ENCODE results near the gene LRRC55.

Gene LRRC55

DNA sequence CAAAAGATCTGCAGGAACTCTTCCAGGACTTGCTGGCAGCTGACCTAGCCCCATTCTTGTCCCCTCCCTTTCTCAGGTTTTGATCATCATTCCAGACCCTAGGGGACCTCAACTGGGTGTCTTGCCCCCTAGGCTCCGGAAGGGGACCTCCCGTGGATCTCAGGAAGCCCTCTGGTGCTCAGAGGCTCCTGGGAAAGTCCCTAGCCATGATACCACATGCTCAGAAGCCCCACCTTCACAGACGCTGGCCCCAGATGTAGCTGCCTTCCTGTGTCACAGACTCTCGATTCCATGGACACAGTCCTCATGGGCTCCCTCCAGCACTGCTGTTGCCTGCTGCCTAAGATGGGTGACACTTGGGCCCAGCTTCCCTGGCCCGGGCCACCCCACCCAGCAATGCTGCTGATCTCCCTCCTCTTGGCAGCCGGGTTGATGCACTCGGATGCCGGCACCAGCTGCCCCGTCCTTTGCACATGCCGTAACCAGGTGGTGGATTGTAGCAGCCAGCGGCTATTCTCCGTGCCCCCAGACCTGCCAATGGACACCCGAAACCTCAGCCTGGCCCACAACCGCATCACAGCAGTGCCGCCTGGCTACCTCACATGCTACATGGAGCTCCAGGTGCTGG lies at the start of gene LRRC55:
Gene LRRC55 (plus strand): TSS at position 276 of the 628 bp plus-strand sequence. CDS start 70 bp downstream, at position 346.
- no peak for DNase-seq

DNA sequence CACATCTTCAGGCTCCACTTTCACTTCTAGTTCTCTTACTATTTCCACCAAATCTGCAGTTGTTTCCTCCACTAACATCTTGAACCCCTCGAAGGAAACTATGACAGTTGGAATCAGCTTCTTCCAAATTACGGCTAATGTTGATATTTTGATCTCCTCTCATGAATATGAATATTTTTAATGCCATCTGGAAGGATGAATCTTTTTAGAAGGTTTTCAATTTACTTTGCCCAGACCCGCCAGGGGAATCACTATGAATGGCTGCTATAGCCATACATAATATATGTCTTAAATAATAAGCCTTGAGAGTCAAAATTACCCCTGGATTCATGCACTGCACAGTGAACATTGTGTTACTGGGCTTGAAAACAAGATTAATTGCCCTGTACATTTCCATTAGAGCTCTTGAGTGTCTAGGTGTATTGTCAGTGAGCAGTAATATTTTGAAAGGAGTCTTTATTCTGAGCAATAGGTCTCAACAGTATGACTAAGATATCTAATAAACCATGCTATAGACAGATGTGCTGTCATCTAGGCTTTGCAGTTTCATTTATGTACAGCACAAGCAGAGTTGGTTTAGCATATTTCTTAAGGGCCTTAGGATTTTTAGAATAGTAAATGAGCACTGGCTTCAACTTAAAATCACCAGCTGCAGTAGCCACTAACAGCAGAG lies 48.3 kb upstream of the LRRC55 start:
- DNase-seq = no peak

- DNase-seq = no peak
These were observed 47.5 kb upstream of the LRRC55 start for GRCh38 chr11:57134284-57134683.

GRCh38 chr11:57135020-57135751 lies 46.6 kb upstream of the LRRC55 start:
- DNase-seq = no peak

DNA sequence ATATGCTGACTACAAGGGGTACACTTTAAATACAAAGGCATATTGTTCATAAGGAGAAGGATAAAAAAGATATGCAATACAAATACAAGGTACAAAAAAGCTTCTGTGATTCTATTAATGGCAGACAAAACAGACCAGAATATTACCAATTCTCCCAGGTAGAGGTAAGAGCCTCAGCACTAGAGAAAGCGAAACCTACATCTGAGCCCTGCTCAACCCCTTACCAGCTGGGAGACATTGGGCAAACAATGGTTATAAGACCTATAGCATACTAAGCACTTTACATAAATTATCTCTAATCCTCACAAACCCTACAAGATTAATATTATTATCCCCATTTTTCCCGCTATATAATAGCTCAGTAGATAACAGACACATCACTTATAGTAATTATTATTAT lies 41.2 kb upstream of the LRRC55 start:
- DNase-seq = no peak

- no peak for DNase-seq
These were observed 38.3 kb upstream of the LRRC55 start for GRCh38 chr11:57143459-57143858.

DNA sequence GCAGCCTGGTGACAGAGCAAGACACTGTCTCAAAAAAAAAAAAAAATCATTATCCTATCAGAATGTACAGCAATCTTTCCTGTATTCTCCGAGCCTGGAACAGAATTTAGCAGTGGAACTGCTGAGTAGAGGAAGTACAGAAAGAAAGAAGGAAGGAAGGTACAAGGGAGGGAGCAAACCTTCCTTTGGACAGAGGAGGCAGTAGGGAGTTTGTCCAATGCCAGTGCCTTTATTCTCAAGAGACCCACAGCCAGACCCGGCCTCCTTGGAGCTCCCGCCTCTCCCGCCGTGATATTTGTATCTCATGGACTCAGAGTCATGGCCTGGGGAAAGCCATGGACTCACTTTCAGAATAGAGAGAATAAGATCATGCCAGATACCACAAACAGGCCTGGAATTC lies 37.7 kb upstream of the LRRC55 start:
- DNase-seq = no peak

GRCh38 chr11:57144531-57145320 lies 37.0 kb upstream of the LRRC55 start:
- DNase-seq = no peak

GRCh38 chr11:57146301-57146700 lies 35.5 kb upstream of the LRRC55 start:
- no peak for DNase-seq

DNA sequence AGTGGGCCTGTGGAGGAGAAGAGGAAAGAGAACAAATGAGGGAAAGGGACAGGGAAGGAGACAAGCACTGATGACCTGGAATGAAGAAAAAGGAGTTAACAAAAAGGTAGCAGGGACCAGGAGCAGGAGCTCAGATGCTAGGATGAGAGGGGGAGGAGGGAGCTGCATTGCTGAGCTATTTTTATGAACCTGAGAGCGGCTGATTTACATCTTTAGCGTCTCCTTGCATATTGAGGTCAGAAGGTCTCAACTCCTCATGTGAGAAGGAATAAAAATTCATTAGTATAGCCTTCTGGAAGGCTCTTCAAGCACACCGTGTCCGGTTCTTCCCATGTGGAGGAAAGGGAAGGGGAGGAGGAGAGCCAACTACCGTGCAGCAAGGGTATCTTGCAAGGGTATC lies 33.1 kb upstream of the LRRC55 start:
- no peak for DNase-seq

- no peak for DNase-seq
These were observed 31.3 kb upstream of the LRRC55 start for GRCh38 chr11:57150454-57150917.

- DNase-seq = no peak
These were observed 29.6 kb upstream of the LRRC55 start for GRCh38 chr11:57152134-57152533.

- no peak for DNase-seq
These were observed 28.3 kb upstream of the LRRC55 start for GRCh38 chr11:57153448-57153847.

DNA sequence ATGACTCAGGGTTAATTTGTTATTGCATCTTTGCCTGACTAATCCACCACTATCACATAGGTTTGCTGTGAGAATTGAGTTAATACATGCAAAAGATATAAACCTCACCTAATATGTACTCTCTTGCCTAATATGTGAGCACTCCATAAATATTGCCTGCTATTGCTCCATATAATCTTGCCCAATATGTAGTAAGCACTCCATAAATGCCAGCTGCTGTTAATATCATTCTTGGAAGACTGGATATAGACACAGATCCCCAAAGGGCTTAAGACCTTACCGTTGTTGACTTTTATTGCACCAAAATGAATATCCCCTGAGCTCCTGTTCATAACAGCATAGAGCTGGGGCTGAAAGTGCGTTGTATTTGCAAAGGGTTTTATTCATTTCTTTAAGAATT lies 27.0 kb upstream of the LRRC55 start:
- DNase-seq = no peak

DNA sequence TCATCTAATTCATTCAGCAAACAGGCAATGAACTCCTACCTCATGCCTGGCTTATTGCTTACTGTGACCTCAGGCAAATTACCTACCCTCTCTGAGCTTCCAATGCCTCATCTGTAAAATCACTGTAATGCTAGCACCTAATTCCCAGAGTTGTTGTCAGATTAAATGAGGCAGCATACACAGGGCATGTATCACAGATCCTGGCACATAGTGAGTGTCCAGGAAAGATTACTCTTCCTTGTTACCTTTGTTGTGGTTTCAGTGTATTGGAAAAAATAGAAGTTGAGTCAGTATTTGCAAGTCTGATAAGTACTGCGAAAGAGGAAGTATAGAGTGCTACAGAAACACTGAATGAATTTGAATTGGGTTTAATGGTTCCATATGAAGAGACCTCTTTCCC lies 26.4 kb upstream of the LRRC55 start:
- DNase-seq = no peak

DNA sequence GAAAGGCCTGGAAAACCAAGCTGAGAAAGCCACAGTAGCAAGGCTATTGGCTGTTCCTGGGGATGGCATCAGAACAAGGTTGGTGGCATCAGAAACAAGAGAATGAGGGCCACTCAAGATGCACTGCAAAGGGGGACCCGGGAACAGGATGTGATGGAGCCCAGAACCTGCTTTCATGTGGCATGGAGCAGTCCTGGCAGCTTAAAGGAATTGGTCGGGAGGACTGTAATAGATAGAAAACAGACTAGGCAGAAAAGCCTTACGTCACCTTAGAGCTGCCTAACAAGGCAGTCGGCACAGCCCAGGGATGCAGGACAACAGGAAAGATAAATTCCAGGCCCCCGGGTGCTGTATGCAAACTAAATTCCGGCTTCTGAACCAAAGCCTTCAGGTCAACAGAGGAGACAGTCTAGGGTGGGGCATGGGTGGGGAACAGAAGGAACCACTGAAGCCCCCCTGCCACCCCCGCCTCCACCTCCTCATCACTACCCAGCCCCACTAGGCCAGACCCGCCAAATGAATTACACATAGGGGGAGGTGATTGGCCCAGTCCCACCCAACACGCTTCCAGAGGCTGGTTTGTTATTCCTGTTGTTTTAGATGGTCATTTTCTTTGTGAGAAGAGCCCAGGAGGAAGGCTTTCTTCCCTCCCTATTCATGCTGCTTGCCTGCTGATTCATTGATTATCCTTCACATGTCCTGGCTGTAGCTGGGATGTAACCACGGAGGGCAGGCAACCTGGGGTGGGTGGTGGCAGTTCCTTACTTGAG lies 25.7 kb upstream of the LRRC55 start:
- no peak for DNase-seq

DNA sequence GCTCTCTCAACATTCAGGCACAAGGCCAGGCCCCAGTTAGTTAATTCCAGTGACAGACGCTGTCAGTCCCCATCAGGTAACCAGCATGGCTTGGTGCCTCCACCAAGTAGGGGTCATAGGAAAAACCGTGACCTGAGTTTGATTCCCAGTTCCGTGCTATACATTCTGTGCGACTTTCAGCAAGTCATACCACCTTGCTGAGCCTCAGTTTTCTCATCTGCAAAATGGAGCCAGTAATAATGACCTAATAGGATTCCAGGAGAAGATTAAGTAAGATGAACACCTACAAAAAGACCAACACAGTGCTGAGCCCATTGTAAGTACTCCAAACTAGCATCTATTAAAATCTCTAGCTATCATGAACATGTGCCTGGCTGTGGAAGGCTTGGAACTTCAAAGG lies 24.8 kb upstream of the LRRC55 start:
- no peak for DNase-seq

GRCh38 chr11:57157624-57158023 lies 24.1 kb upstream of the LRRC55 start:
- DNase-seq = no peak

DNA sequence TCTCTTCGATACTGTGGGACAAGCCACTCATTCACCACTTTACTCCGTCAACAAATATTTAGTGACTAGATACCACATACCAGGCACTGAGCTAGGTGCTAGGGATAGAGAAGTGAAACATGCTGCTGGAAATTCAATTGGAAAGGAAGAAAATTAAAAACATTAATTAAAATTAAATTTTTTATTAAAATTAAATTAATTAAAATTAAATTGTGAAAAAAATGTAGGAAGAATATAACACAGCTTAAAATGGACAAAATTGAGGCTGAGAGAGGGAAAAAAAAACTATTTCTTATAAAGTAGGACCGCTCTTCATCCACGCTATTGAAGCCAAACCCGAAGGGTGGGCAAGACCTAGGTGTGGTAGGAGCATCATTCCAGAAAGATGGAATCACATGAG lies 23.6 kb upstream of the LRRC55 start:
- no peak for DNase-seq

GRCh38 chr11:57158599-57158998 lies 23.2 kb upstream of the LRRC55 start:
- no peak for DNase-seq

DNA sequence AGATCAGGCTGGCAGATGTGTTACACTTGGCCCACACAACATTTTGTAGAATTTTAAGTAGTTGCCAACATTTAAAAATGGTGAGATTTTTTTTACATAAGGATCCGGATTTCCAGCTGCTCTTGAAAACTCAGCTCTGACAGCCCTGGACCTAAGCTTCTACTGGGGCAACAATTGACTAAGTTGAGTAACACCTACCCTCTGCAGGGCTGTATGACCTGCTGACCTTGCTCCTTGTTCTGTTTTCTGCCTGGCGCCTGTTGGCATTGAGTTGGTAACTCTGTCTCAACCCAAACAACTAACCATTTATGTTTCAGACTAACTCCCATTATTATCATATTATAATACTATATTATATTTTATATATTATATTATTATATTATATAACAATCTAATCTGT lies 21.1 kb upstream of the LRRC55 start:
- DNase-seq = no peak

GRCh38 chr11:57161351-57161750 lies 20.4 kb upstream of the LRRC55 start:
- DNase-seq = no peak

Data from activated CD4-positive, alpha-beta T cell treated with anti-CD3 and anti-CD28 coated beads for 48 hours (primary cell).